ENCODE data around the gene ARMCX2.

ARMCX2 gene

GRCh38 chrX:101659601-101660063, at the start of gene ARMCX2:
Gene ARMCX2, minus strand, starts transcription at chrX:101659850. Its CDS starts 2,262 bp downstream, at chrX:101657588.
- TF ChIP-seq EGR1 (IDR thresholded peaks at IDR 0.05): no peak
- TF ChIP-seq TEAD4 (IDR thresholded peaks at IDR 0.05): no peak
- TF ChIP-seq TCF12 (IDR thresholded peaks at IDR 0.05; ENCODE audit: low read depth): no peak
- TF ChIP-seq RAD21 (IDR thresholded peaks at IDR 0.05; ENCODE audit: low read depth): no peak
- TF ChIP-seq EP300 (IDR thresholded peaks at IDR 0.05; ENCODE audit: borderline replicate concordance): no peak
- no peak for TF ChIP-seq FOXM1 (IDR thresholded peaks at IDR 0.05; ENCODE audit: borderline replicate concordance, low read depth)
- no peak for TF ChIP-seq CEBPB (IDR thresholded peaks at IDR 0.05)
- TF ChIP-seq, protein P1, sequence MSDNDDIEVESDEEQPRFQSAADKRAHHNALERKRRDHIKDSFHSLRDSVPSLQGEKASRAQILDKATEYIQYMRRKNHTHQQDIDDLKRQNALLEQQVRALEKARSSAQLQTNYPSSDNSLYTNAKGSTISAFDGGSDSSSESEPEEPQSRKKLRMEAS (IDR thresholded peaks at IDR 0.05): no peak
- no peak for TF ChIP-seq REST (IDR thresholded peaks at IDR 0.05; ENCODE audit: low read depth)
- no peak for TF ChIP-seq ZBTB7A (IDR thresholded peaks at IDR 0.05; ENCODE audit: low read depth)
- no peak for TF ChIP-seq CREB1 (IDR thresholded peaks at IDR 0.05; ENCODE audit: low read depth)
- TF ChIP-seq, protein P2, sequence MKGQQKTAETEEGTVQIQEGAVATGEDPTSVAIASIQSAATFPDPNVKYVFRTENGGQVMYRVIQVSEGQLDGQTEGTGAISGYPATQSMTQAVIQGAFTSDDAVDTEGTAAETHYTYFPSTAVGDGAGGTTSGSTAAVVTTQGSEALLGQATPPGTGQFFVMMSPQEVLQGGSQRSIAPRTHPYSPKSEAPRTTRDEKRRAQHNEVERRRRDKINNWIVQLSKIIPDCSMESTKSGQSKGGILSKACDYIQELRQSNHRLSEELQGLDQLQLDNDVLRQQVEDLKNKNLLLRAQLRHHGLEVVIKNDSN (IDR thresholded peaks at IDR 0.05): no peak
- no peak for TF ChIP-seq NFIC (IDR thresholded peaks at IDR 0.05)
- no peak for TF ChIP-seq TAF1 (IDR thresholded peaks at IDR 0.05; ENCODE audit: low read depth)
- no peak for TF ChIP-seq YY1 (IDR thresholded peaks at IDR 0.05; ENCODE audit: low read depth)

DNA sequence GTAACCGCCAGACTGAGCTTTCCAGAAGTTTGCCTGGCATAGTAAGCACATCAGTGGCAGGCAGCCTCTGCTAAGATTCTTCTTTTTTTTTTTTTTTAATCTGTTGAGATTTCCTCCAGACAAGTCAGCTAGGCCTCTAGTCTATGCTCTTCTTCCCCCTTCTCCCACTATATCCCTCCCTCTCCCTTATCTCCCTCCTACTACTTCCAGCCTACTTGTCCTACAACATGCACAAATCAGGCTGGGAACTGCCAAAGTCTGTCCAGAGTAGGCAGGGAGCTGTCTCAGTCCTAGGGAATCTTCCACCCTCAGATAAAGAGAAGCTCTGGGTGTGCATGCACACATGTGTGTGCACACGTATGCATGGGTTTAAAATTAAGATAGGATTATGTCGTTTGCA, 49.7 kb upstream of the ARMCX2 start:
- TF ChIP-seq RAD21 (IDR thresholded peaks at IDR 0.05; ENCODE audit: low read depth) (no peak), TEAD4 (IDR thresholded peaks at IDR 0.05) (no peak), EGR1 (IDR thresholded peaks at IDR 0.05) (no peak), ZBTB7A (IDR thresholded peaks at IDR 0.05; ENCODE audit: low read depth) (no peak), NFIC (IDR thresholded peaks at IDR 0.05) (no peak), CEBPB (IDR thresholded peaks at IDR 0.05) (no peak), TCF12 (IDR thresholded peaks at IDR 0.05; ENCODE audit: low read depth) (no peak), FOXM1 (IDR thresholded peaks at IDR 0.05; ENCODE audit: borderline replicate concordance, low read depth) (no peak), EP300 (IDR thresholded peaks at IDR 0.05; ENCODE audit: borderline replicate concordance) (no peak), REST (IDR thresholded peaks at IDR 0.05; ENCODE audit: low read depth) (no peak), TAF1 (IDR thresholded peaks at IDR 0.05; ENCODE audit: low read depth) (no peak), CREB1 (IDR thresholded peaks at IDR 0.05; ENCODE audit: low read depth) (no peak), YY1 (IDR thresholded peaks at IDR 0.05; ENCODE audit: low read depth) (no peak)
- TF ChIP-seq, protein P1 (IDR thresholded peaks at IDR 0.05): no peak
- TF ChIP-seq, protein P2 (IDR thresholded peaks at IDR 0.05): no peak

- TF ChIP-seq FOXM1 (IDR thresholded peaks at IDR 0.05; ENCODE audit: borderline replicate concordance, low read depth): no peak
Observed at GRCh38 chrX:101708163-101708562, 48.5 kb upstream of the ARMCX2 start.

DNA sequence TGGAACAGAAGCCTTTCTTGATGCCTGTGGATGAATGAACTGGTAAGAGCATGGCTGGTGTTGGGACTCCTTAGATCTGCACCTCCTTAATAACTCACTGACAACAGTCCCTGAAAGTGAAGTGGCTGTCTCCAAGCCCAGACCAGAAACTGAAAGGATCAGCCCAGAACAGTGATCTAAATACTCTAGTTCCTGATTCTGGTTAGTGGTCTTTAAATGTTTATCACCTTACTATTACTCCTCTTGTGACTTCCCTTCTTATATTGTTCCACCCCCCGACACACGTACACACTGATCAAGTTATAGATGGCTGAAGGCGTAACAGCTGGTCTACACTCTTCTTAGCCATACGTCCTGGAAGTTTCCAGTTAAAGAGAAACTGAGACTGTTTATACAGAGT, 33.8 kb upstream of the ARMCX2 start:
- TF ChIP-seq FOXM1 (IDR thresholded peaks at IDR 0.05; ENCODE audit: borderline replicate concordance, low read depth): no peak
- TF ChIP-seq REST (IDR thresholded peaks at IDR 0.05; ENCODE audit: low read depth): no peak
- TF ChIP-seq EGR1 (IDR thresholded peaks at IDR 0.05): no peak
- no peak for TF ChIP-seq CEBPB (IDR thresholded peaks at IDR 0.05)
- no peak for TF ChIP-seq TAF1 (IDR thresholded peaks at IDR 0.05; ENCODE audit: low read depth)
- TF ChIP-seq, protein P1 (IDR thresholded peaks at IDR 0.05): no peak
- TF ChIP-seq TCF12 (IDR thresholded peaks at IDR 0.05; ENCODE audit: low read depth): no peak
- no peak for TF ChIP-seq YY1 (IDR thresholded peaks at IDR 0.05; ENCODE audit: low read depth)
- TF ChIP-seq RAD21 (IDR thresholded peaks at IDR 0.05; ENCODE audit: low read depth): no peak
- TF ChIP-seq TEAD4 (IDR thresholded peaks at IDR 0.05): no peak
- TF ChIP-seq NFIC (IDR thresholded peaks at IDR 0.05): no peak
- no peak for TF ChIP-seq ZBTB7A (IDR thresholded peaks at IDR 0.05; ENCODE audit: low read depth)
- no peak for TF ChIP-seq CREB1 (IDR thresholded peaks at IDR 0.05; ENCODE audit: low read depth)
- TF ChIP-seq EP300 (IDR thresholded peaks at IDR 0.05; ENCODE audit: borderline replicate concordance): no peak
- TF ChIP-seq, protein P2 (IDR thresholded peaks at IDR 0.05): no peak

Data from Ishikawa (cell line).